Measurements from ENCODE around the gene HID1.
A peak's percentile ranks its signal among the peaks of the same experiment; 100 is the strongest.

Gene HID1

DNA sequence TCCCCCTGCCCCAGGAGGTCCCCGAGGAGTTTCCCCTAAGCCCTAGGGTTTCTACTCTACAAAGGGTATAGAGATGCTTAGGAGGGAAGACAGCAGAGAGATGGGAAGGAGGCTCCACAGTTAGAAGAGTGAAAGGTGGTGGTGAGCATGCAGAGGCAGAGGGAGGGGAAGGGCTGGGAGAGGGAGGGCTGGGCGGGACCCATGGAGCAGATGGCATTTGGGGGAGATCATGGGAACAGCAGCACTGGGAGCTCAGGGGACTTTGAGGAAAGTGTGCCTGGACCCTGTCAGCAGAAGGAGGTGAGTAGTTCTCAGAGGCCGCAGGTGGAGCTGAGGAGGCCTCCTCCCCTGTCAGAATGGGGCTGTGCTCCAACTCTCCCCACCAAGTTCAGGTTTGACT is 37.5 kb downstream of the HID1 start:
- H3K27me3 ChIP-seq (ENCODE audit: insufficient read depth, insufficient read length) = peaks cover 74% of the 10 kb centered on the region
- no peaks in the 10 kb centered on the region for H3K9me3 ChIP-seq (ENCODE audit: insufficient read depth, low read length)
- TF ChIP-seq YY1 (IDR thresholded peaks at IDR 0.05; ENCODE audit: insufficient read depth, insufficient read length) (no peak), SUZ12 (IDR thresholded peaks at IDR 0.05; ENCODE audit: extremely low read depth, insufficient read depth, insufficient read length) (no peak), ZNF274 (IDR thresholded peaks at IDR 0.05; ENCODE audit: low read depth, low read length) (no peak)
- H3K4me1 ChIP-seq (ENCODE audit: insufficient read depth, insufficient read length) = peaks cover 6% of the 10 kb centered on the region
- DNase-seq (ENCODE audit: low read depth, low spot score) = no peak
- peak overlapping the region; percentile 51 for H3K9ac ChIP-seq (ENCODE audit: insufficient read length, low read depth)
- no peaks in the 10 kb centered on the region for H3K36me3 ChIP-seq (ENCODE audit: insufficient read depth, insufficient read length, low read length)
- peak overlapping the region; percentile 36 for H3K4me3 ChIP-seq (ENCODE audit: insufficient read length, low read depth)

DNA sequence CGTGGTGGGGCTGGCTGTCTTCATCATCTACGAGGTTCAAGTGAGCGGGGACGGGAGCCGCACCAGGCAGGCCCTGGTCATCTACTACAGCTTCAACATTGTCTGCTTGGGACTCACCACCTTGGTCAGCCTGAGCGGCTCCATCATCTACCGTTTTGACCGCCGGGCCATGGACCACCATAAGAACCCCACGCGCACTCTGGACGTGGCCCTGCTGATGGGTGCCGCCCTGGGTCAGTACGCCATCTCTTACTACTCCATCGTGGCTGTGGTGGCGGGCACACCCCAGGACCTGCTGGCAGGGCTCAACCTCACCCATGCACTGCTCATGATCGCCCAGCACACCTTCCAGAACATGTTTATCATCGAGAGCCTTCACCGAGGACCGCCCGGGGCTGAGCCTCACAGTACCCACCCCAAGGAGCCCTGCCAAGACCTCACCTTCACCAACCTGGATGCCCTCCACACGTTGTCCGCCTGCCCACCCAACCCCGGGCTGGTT is 42.0 kb downstream of the HID1 start:
- Histone ChIP-seq H3K27me3 (ENCODE audit: insufficient read depth, insufficient read length) (peaks cover 60% of the 10 kb centered on the region), H3K9ac (ENCODE audit: insufficient read length, low read depth) (no peak overlapping the region), H3K4me1 (ENCODE audit: insufficient read depth, insufficient read length) (peaks cover 6% of the 10 kb centered on the region), H3K36me3 (ENCODE audit: insufficient read depth, insufficient read length, low read length) (no peaks in the 10 kb centered on the region), H3K4me3 (ENCODE audit: insufficient read length, low read depth) (no peak overlapping the region), H3K9me3 (ENCODE audit: insufficient read depth, low read length) (no peaks in the 10 kb centered on the region)
- TF ChIP-seq SUZ12 (IDR thresholded peaks at IDR 0.05; ENCODE audit: extremely low read depth, insufficient read depth, insufficient read length) = no peak
- TF ChIP-seq YY1 (IDR thresholded peaks at IDR 0.05; ENCODE audit: insufficient read depth, insufficient read length) = no peak
- TF ChIP-seq ZNF274 (IDR thresholded peaks at IDR 0.05; ENCODE audit: low read depth, low read length) = no peak
- no peak for DNase-seq (ENCODE audit: low read depth, low spot score)

DNA sequence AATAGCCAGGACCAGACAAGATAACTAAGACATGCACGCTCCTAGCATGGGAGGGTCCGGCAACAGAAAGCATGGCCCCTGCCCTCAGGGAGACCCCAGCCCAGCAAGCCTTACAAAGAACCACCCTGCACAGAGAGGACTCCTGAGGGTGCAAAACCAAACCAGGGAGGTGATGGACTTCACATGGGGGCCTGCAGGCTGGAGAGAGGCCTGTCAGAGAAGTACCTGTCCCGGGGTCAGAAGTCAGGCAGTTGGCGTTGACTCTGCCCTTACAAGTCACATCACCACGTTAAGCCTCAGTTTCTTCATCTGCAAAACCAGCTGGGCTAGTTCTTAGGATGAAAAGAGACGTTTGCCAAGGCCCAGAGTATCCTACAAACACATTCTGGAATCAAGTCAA is 43.8 kb downstream of the HID1 start:
- Histone ChIP-seq H3K4me3 (ENCODE audit: insufficient read length, low read depth) (no peak overlapping the region), H3K27me3 (ENCODE audit: insufficient read depth, insufficient read length) (peaks cover 61% of the 10 kb centered on the region), H3K36me3 (ENCODE audit: insufficient read depth, insufficient read length, low read length) (no peaks in the 10 kb centered on the region), H3K4me1 (ENCODE audit: insufficient read depth, insufficient read length) (peaks cover 10% of the 10 kb centered on the region), H3K9ac (ENCODE audit: insufficient read length, low read depth) (no peak overlapping the region), H3K9me3 (ENCODE audit: insufficient read depth, low read length) (no peaks in the 10 kb centered on the region)
- DNase-seq (ENCODE audit: low read depth, low spot score) = no peak
- no peak for TF ChIP-seq SUZ12 (IDR thresholded peaks at IDR 0.05; ENCODE audit: extremely low read depth, insufficient read depth, insufficient read length)
- no peak for TF ChIP-seq ZNF274 (IDR thresholded peaks at IDR 0.05; ENCODE audit: low read depth, low read length)
- TF ChIP-seq YY1 (IDR thresholded peaks at IDR 0.05; ENCODE audit: insufficient read depth, insufficient read length) = no peak

DNA sequence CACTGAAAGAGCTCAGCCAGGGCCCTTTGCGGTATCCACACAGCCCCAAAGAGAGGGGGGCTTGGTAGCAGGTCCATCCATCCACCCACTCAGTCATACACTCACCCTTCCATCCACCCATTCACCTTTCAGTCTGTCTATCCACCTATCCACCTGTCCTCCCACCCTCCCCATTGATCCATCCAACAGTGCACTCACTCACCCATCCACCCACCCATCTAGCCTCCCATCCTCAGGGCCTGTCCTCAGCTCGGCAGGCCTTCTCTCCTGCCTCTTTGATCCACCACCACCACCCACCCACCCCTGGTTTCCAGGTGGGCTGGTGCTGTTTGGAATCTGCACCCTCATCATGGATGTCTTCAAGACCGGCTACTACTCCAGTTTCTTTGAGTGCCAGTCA is 47.3 kb downstream of the HID1 start:
- no peak for TF ChIP-seq SUZ12 (IDR thresholded peaks at IDR 0.05; ENCODE audit: extremely low read depth, insufficient read depth, insufficient read length)
- TF ChIP-seq ZNF274 (IDR thresholded peaks at IDR 0.05; ENCODE audit: low read depth, low read length) = no peak
- no peak for TF ChIP-seq YY1 (IDR thresholded peaks at IDR 0.05; ENCODE audit: insufficient read depth, insufficient read length)
- no peaks in the 10 kb centered on the region for H3K9me3 ChIP-seq (ENCODE audit: insufficient read depth, low read length)
- H3K9ac ChIP-seq (ENCODE audit: insufficient read length, low read depth) = no peak overlapping the region
- H3K4me1 ChIP-seq (ENCODE audit: insufficient read depth, insufficient read length) = peaks cover 25% of the 10 kb centered on the region
- no peak overlapping the region for H3K4me3 ChIP-seq (ENCODE audit: insufficient read length, low read depth)
- H3K36me3 ChIP-seq (ENCODE audit: insufficient read depth, insufficient read length, low read length) = no peaks in the 10 kb centered on the region
- no peak for DNase-seq (ENCODE audit: low read depth, low spot score)
- peaks cover 69% of the 10 kb centered on the region for H3K27me3 ChIP-seq (ENCODE audit: insufficient read depth, insufficient read length)

DNA sequence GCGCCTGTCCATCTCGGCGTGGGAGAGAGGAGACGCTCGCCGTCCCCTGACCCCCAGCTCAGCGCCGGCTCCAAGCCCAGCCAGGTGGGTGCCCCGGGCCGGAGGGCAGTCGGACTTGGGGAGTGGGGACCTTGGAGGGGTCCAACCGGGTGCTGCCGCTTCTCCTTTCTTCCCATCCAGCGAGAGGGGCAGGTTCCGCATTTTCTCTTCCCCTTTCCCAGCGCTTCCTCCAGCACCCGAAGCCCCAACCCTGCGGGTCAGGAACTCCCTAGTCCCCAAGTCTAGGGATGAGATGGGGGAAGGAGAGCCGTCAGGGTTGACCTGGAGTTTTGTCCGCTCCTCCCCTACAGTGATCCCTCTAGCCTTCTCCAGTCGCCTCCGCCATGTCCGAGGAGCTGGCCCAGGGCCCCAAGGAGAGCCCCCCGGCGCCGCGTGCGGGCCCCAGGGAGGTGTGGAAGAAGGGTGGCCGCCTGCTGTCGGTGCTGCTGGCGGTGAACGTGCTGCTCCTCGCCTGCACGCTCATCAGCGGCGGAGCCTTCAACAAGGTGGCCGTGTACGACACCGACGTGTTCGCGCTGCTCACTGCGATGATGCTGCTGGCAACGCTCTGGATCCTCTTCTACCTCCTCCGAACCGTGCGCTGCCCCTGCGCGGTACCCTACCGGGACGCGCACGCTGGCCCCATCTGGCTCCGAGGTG is 48.2 kb downstream of the HID1 start, which contains the start of gene OTOP2:
Gene OTOP2, plus strand, starts transcription at position 24 of the 699 bp plus-strand sequence. Its CDS starts 360 bp downstream, at position 384.
- no peaks in the 10 kb centered on the region for H3K9me3 ChIP-seq (ENCODE audit: insufficient read depth, low read length)
- peaks cover 25% of the 10 kb centered on the region for H3K4me1 ChIP-seq (ENCODE audit: insufficient read depth, insufficient read length)
- TF ChIP-seq SUZ12 (IDR thresholded peaks at IDR 0.05; ENCODE audit: extremely low read depth, insufficient read depth, insufficient read length) = no peak
- no peak for TF ChIP-seq YY1 (IDR thresholded peaks at IDR 0.05; ENCODE audit: insufficient read depth, insufficient read length)
- no peak for TF ChIP-seq ZNF274 (IDR thresholded peaks at IDR 0.05; ENCODE audit: low read depth, low read length)
- peak within 1 kb of the TSS; percentile 77 for H3K9ac ChIP-seq (ENCODE audit: insufficient read length, low read depth)
- peaks cover 75% of the 10 kb centered on the region for H3K27me3 ChIP-seq (ENCODE audit: insufficient read depth, insufficient read length)
- DNase-seq (ENCODE audit: low read depth, low spot score) = no peak
- H3K36me3 ChIP-seq (ENCODE audit: insufficient read depth, insufficient read length, low read length) = no peaks in the 10 kb centered on the region
- H3K4me3 ChIP-seq (ENCODE audit: insufficient read length, low read depth) = peak within 1 kb of the TSS; percentile 49

DNA sequence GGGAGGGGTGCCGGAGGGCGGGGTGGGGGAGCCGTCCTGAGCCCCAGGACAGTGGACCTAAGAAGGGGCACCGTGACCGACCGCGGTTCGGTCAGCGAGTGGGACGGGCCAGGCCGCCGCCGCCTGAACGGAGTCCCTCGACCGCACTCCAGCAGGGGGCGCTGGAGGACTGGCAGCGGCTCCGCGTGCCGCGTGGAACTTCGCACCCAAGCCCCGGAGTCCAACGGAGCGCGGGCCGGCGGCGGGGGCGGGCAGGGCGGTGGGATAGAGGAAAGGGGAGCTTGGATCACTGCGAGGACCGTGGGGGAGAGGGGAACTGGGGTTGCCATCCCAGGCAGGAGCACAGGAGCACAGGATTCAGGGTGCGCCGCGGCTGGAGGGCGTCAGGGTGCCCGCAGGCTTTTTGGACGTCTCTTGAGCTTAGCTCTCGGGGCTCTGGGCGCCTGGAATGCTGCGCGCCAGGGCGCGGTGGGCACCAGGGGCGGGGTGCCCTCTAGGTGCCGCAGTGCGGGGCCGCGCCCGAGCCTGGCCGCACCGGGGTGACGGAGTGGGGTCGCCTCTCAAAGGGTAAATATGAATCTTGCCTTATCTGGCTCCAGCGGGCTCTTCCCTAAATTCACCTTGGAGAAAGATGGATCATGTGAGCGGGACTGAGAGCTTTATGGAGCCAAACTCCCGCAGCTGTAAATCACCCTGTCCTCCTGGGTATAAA is 48.9 kb downstream of the HID1 start:
- Histone ChIP-seq H3K4me3 (ENCODE audit: insufficient read length, low read depth) (peak overlapping the region; percentile 44), H3K27me3 (ENCODE audit: insufficient read depth, insufficient read length) (peaks cover 75% of the 10 kb centered on the region)

More for the DNA sequence above, 48.9 kb downstream of the HID1 start:
- Histone ChIP-seq H3K36me3 (ENCODE audit: insufficient read depth, insufficient read length, low read length) (no peaks in the 10 kb centered on the region), H3K9me3 (ENCODE audit: insufficient read depth, low read length) (no peaks in the 10 kb centered on the region), H3K4me1 (ENCODE audit: insufficient read depth, insufficient read length) (peaks cover 25% of the 10 kb centered on the region), H3K9ac (ENCODE audit: insufficient read length, low read depth) (peak overlapping the region; percentile 77)
- no peak for TF ChIP-seq SUZ12 (IDR thresholded peaks at IDR 0.05; ENCODE audit: extremely low read depth, insufficient read depth, insufficient read length)
- TF ChIP-seq ZNF274 (IDR thresholded peaks at IDR 0.05; ENCODE audit: low read depth, low read length) = no peak
- no peak for TF ChIP-seq YY1 (IDR thresholded peaks at IDR 0.05; ENCODE audit: insufficient read depth, insufficient read length)
- no peak for DNase-seq (ENCODE audit: low read depth, low spot score)
